Gastroesophageal sphincter (tissue), 3 donors: Measurements from ENCODE around the gene SHTN1.

Source experiments
- CTCF ChIP-seq, 4 experiments: fragments of 200-600 bp in 2 of 4; fragments of 450-650 bp in 2 of 4; sonication (generic) in 1 of 4; IDR thresholded peaks; one replicate each; pipeline ENCODE4 v1.5.1; 2017 to 2019; ENCODE audit warnings: antibody characterized with exemption in 4 of 4, mild to moderate bottlenecking in 2 of 4, moderate library complexity in 2 of 4
- EP300 ChIP-seq: sonication (generic); formaldehyde crosslinking; IDR thresholded peaks from one replicate; pipeline ENCODE4 v1.6.1; 2017; ENCODE audit warnings: antibody characterized with exemption, mild to moderate bottlenecking
- POLR2A ChIP-seq, 2 donors: fragments of 450-650 bp; IDR thresholded peaks; one replicate each; pipeline ENCODE4 v1.6.1; 2017; ENCODE audit warnings: antibody characterized with exemption in 2 of 2, mild to moderate bottlenecking in 2 of 2, moderate library complexity in 1 of 2
- POLR2AphosphoS5 ChIP-seq: sonication (generic); formaldehyde crosslinking; IDR thresholded peaks from one replicate; pipeline ENCODE4 v1.6.1; 2017; ENCODE audit warnings: antibody characterized with exemption

GRCh38 chr10:116995648-116996047, 9.3 kb downstream of the SHTN1 start:
- TF ChIP-seq POLR2A (IDR thresholded peaks at IDR 0.05), result no peak
- no peak for TF ChIP-seq POLR2AphosphoS5
- TF ChIP-seq CTCF (IDR thresholded peaks at IDR 0.05), result no peak
- TF ChIP-seq EP300, result no peak
